HG03439 (cell line): ENCODE data around the gene NANOS3.

Experiments
- ATAC-seq: cut with Tn5 transposase; IDR thresholded peaks from one replicate; pipeline ENCODE4 v1.9.1; 2021; ENCODE audit warnings: mild to moderate bottlenecking, moderate library complexity; ENCODE audit not compliant: unreplicated experiment

The NANOS3 gene

DNA sequence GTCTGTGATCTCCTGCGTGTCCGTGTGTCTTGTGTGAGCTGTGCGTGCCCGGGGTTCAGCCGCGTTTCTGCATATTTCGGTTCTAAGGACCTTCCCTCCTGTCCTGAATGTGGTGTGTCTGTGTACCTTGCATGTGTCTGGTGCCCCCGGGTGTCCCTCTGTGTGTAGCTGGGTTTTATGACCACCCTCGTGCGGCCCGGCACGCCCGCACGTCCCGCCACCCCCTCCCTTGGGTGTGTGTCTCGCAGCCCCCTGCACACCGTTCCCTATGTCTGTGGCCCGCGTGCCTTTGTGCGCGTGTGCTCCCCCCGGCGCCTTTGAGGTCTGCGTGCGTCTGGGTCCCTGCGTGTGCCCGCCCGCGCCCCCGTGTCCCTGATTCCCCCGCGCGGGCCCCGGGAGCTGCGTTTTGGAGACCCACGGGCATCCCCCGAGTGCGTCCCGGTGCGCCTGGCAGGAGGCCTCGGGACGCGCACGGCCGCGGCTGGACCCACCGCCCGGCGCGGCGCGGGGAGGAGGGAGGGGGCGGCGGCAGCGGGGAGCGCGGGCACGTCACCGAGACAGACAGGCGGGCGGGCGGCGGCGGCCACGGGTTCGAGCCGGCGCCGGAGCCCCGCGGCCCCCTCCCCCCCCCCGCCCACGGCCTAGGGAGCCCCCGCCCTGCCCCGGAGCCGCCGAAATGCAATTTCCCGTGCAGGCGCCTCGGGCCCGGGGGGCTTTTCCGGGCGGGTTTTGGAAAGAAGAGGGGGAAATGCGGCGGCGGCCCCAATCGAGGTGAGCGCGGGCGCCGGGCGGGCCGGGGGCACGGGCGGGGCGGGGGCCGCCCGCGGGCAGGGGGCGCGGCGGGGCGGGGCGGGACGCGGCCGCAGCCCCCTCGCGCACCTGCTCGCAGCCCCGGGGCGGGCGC is 12.0 kb upstream of the NANOS3 start:
- ATAC-seq = no peak

- no peak for ATAC-seq
Observed at GRCh38 chr19:13865571-13866462, 11.1 kb upstream of the NANOS3 start.

GRCh38 chr19:13866463-13867046 is 10.4 kb upstream of the NANOS3 start:
- ATAC-seq = no peak

DNA sequence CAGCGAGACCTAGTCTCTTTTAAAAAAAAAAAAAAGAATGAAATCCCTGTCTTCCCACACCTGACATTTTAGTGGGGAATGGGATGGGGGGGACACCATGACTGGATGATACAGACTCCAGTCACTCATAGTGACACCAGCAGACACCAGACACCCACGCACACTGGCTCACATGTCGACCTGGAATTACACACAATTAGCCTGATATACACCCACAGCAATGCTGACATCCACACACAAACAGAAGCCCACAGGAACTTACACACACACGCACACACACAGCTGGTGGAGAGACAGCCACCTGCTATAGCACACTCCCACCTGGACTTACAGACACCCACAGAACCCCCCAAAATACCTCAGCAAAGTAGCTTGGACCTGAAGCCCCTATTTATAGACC is 8.3 kb upstream of the NANOS3 start:
- no peak for ATAC-seq

DNA sequence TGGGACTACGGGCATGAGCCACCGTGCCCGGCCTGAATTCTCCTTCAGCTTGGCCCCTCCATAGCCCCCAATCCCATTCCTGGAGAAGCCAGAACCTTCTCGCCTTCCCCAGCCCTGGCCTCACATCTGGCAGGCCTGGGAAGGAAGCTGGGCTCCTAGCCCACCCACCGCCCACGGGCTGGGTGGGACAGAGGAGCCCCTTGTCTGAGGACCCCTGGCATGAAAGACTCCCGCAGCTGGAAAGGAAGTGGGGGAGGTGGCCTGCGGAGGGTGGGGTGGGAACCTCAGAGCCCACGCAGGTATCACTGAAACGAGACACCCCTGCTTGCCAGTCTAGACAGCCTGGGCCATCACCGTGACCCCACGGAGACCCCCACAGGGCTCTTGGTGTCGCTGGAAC is 7.7 kb upstream of the NANOS3 start:
- ATAC-seq = no peak

DNA sequence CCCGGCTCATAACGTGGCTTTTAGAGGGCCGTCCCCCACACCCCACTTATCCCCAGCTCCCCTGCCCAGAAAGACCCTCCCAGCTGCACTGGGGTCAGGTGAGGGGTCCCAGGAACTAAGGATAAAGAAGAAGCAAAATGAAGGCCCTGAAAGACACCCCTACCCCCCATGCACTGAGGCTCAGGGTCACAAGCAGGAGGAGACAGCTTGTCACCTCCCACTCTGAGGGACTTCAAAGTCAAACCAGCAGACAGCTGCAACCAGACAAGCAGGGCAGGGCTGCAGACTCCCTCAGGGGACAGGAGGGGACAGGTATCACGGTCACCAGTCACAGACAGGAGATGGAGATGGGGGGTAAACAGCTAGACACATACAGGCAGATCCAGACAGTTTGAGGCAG is 6.1 kb upstream of the NANOS3 start:
- no peak for ATAC-seq

DNA sequence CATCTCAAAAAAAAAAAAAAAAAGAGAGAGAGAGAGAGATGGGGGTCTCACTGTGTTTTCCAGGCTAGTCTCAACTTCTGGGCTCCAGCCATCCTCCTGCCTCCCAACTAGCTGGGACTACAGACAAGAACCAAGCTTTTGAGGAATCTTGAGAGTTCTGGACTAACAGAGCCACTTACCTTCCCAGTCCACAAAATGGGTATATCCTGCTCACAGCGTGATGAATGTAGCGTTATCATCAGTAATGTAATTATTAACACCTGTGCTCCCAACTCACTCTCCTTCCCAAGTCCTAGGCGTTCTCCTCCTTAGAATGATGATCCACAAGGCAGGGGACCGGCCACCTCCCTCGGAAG is 4.6 kb upstream of the NANOS3 start:
- no peak for ATAC-seq

GRCh38 chr19:13872695-13873389 is 4.1 kb upstream of the NANOS3 start:
- ATAC-seq = no peak

DNA sequence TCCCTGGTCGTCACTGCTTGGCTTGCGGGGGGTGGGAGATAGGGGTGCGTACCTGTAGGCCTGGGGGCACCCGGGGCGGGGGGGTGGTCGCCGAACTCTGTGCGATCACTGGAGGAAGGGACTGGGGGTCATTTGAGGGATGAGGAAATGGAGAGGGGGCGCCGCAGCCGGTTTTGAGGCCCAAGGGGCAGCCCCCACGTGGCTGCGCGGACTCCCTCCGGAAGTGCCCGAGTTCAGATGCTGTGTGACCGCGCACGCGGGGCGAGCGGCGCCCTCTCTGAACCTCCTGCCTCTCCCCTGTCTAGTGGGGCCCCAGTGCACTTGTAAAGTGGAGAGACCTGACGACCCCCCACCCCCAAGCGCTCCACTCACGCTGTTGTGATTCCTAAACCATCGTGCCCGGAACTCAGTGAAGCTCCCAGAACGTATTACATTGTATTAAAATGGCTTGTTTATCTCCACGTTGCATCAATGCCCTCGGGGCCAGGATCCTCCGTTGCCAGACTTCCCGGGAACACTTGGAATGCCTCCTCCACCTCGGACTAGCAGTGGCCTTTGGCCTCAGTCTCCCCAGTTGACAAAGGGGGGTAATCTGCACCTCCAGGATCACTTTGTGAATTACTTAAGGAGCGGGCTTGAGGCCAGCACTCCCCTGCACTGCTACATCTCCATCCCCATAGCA is 3.0 kb upstream of the NANOS3 start:
- no peak for ATAC-seq

- ATAC-seq = no peak
Observed at GRCh38 chr19:13875824-13876223, 1.1 kb upstream of the NANOS3 start.

GRCh38 chr19:13877303-13877702 is 369 bp downstream of the NANOS3 start:
- no peak for ATAC-seq

DNA sequence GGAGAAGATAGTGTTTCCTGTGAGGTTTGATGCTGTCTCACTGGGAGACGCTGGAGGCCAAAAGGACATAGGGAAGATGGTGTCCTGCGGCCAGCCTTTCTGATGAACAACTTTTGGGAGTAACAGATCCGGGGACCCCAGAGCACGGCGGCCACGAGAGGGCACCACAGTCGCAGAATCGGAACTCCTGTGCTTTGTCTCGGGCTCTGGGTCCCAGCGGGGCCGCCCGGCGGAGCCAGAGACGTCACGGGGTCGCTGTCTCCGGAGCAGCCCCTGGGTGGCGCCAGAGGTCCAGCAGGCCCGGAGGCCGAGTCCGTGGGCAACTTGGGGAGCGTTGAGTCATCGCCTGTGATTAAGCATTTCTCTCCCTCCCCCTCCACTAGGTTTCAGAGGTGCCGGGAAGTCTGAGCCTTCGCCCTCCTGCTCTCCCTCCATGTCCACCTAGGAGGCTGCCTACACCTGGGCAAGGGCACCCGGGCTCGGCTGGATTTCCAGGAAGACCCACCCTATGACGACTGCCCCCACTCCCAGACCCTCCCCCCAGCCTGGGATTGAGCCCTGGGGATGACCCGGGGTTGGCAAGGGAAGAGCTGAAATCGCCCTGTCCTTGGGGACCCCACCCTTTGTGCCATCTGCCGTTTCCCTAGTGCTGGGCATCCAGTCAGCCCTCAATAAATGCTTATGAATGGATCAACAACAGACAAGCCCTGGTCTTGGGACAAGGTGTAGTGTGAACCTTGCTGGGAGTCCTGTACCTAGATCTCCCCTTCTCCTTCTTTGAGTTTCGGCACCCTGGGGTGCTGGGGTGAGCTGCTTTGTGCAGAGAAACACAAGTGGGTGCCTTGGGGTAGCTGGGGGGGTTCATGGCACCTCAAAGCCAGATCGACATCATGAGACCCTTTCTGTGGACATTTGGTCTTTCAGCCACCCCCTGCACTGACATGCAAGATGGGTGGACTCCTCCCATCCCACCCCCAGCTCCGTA is 3.4 kb downstream of the NANOS3 start:
- ATAC-seq = peak; percentile 79

- ATAC-seq = no peak
Observed at GRCh38 chr19:13881251-13881691, 4.3 kb downstream of the NANOS3 start.

- no peak for ATAC-seq
Observed at GRCh38 chr19:13881692-13882418, 4.9 kb downstream of the NANOS3 start.

DNA sequence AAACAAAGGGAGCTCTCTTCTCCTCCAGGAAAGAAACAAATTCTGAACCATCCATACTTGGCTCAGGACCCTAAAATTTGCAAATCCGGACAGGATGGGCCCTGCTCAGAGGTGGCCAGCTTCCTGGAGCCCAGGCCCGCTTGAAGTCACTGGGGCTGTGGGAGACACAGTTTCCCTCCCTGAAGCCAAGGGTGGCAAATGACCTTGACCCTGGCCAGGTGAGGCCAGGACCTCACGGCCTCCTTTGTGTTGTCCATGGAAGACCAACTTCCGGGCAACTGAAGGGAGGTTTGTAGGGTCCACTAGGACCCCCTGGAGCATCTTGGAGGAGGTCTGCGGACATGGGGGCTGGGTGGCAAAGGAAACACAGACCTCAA is 5.5 kb downstream of the NANOS3 start:
- no peak for ATAC-seq

DNA sequence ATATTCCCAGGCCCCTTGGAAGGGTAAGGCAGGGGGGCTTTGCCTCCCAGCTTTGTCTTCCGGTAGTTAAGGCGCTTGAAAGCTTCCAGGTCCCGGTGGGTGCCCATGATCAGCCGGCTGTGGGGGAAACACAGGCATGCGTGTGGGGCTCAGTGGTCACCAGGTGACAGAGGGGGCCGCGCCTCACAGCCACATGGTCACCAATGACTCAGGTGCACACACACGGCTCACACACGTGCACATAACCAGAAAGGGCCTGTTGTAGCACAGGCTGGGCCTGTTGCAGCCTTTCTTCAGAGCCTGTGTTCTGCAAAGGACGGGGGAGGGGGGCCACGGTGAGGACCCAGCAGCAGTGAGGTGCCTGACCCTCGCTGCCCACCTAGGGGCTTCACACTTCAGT is 5.9 kb downstream of the NANOS3 start:
- ATAC-seq = no peak

GRCh38 chr19:13883516-13884064 is 6.7 kb downstream of the NANOS3 start:
- ATAC-seq = no peak
